Inflammatory macrophage (primary cell): ENCODE measurements around the gene PITRM1.
"Not testable (repeated sequence)": the region's sequence is repeated elsewhere in the genome, so short reads cannot be mapped to it uniquely, and the experiment has no call there.

ENCODE experiments used
- DNase-seq, 2 donors: peaks; one replicate each; pipeline ENCODE4 v3.0.0-alpha.2; 2020 to 2022

PITRM1 gene

GRCh38 chr10:3198900-3199299 is 26.3 kb upstream of the PITRM1 start:
- DNase-seq: no peak

- peak; percentile 47 to 66 for DNase-seq
Observed at GRCh38 chr10:3197348-3198003, 24.9 kb upstream of the PITRM1 start.

GRCh38 chr10:3196958-3197347 is 24.4 kb upstream of the PITRM1 start:
- DNase-seq: no peak

- DNase-seq: no peak
Observed at GRCh38 chr10:3196482-3196881, 23.9 kb upstream of the PITRM1 start.

- DNase-seq: no peak
Observed at GRCh38 chr10:3195726-3196125, 23.1 kb upstream of the PITRM1 start.

- DNase-seq: no peak
Observed at GRCh38 chr10:3195286-3195685, 22.7 kb upstream of the PITRM1 start.

GRCh38 chr10:3194871-3195270 is 22.3 kb upstream of the PITRM1 start:
- DNase-seq: no peak

- DNase-seq: no peak
Observed at GRCh38 chr10:3193751-3194150, 21.2 kb upstream of the PITRM1 start.

GRCh38 chr10:3192856-3193635 is 20.5 kb upstream of the PITRM1 start:
- DNase-seq: peak; percentile 54 to 56

- no peak for DNase-seq
Observed at GRCh38 chr10:3190817-3191216, 18.2 kb upstream of the PITRM1 start.

GRCh38 chr10:3187229-3187628 is 14.6 kb upstream of the PITRM1 start:
- not testable (repeated sequence) for DNase-seq

- no peak for DNase-seq
Observed at GRCh38 chr10:3186368-3186767, 13.8 kb upstream of the PITRM1 start.

- DNase-seq: no peak
Observed at GRCh38 chr10:3185386-3185785, 12.8 kb upstream of the PITRM1 start.

GRCh38 chr10:3180355-3181025 is 7.9 kb upstream of the PITRM1 start:
- no peak for DNase-seq

GRCh38 chr10:3179174-3179573 is 6.6 kb upstream of the PITRM1 start:
- DNase-seq: no peak

GRCh38 chr10:3178042-3178441 is 5.5 kb upstream of the PITRM1 start:
- DNase-seq: no peak

- no peak for DNase-seq
Observed at GRCh38 chr10:3173171-3173878, 743 bp upstream of the PITRM1 start.

GRCh38 chr10:3172081-3172445 is 519 bp downstream of the PITRM1 start:
- peak in 1 of 2 donors; percentile 44 for DNase-seq

GRCh38 chr10:3171488-3171887 is 1.1 kb downstream of the PITRM1 start:
- DNase-seq: not testable (repeated sequence)

- no peak for DNase-seq
Observed at GRCh38 chr10:3169673-3170072, 2.9 kb downstream of the PITRM1 start.

- no peak for DNase-seq
Observed at GRCh38 chr10:3169271-3169670, 3.3 kb downstream of the PITRM1 start.

- no peak for DNase-seq
Observed at GRCh38 chr10:3167611-3168330, 4.8 kb downstream of the PITRM1 start.
